SK-MEL-5 (cell line): ENCODE results near the gene C1QTNF5. TPM values are rescaled to one million over a fixed set of nuclear protein-coding genes. Genes with fewer than 3 reads are reported as not detected.

Source experiments
- small RNA-seq, 2 experiments: library from RNA; depleted of rRNA; stranded (forward); fragments of <200 nt; gene quantifications; one replicate each; pipeline ENCODE3, GENCODE V24; 2014
- total RNA-seq: library from RNA; depleted of rRNA; stranded (reverse); fragments of >200 nt; shearing (Covaris generic); gene quantifications from 2 replicates; pipeline ENCODE4 v1.2.3, GENCODE V29; 2014; rRNA removed

C1QTNF5 gene
- total RNA-seq, 1 experiment from 2014 or later: not detected

Small RNA genes lying within 50 kb of the gene (small RNA-seq; reads per million reads assigned to genes)
- gene RF01225: 0 reads per million in 2 experiments
- gene RNU6-262P: 0 reads per million in 2 experiments

Other genes starting within 250 kb of the C1QTNF5 start
- gene DPAGT1, start 239.0 kb downstream of the C1QTNF5 start, total RNA-seq: 22.3 and 26.1 TPM in 2 replicates
- gene C2CD2L, start 233.5 kb downstream of the C1QTNF5 start, total RNA-seq: 2.8 and 5.6 TPM in 2 replicates
- 8.8 and 9.4 TPM in 2 replicates for gene HINFP, start 219.3 kb downstream of the C1QTNF5 start, total RNA-seq
- 0.05 TPM in 1 of 2 replicates, not detected in the other for gene ABCG4, start 191.8 kb downstream of the C1QTNF5 start, total RNA-seq
- gene NLRX1, start 172.2 kb downstream of the C1QTNF5 start, total RNA-seq: 8.7 and 11.5 TPM in 2 replicates
- not detected in 2 replicates for gene NHERF4, start 155.4 kb downstream of the C1QTNF5 start, total RNA-seq
- gene CBL, start 134.5 kb downstream of the C1QTNF5 start, total RNA-seq: 5.8 and 7.6 TPM in 2 replicates
- gene MCAM, start 23.8 kb downstream of the C1QTNF5 start, total RNA-seq: 335 and 356 TPM in 2 replicates
- gene RNF26, start 6.4 kb downstream of the C1QTNF5 start, total RNA-seq: 3.2 and 3.5 TPM in 2 replicates
- not detected in 2 replicates for gene MFRP, start 5.8 kb upstream of the C1QTNF5 start, total RNA-seq
- 0.37 and 0.40 TPM in 2 replicates for gene USP2, start 40.8 kb upstream of the C1QTNF5 start, total RNA-seq
- 0.32 and 0.88 TPM in 2 replicates for gene THY1, start 82.3 kb upstream of the C1QTNF5 start, total RNA-seq